Memory B cell (primary cell): ENCODE measurements around the gene SEPTIN14.
"Not testable (repeated sequence)": the region's sequence is repeated elsewhere in the genome, so short reads cannot be mapped to it uniquely, and the experiment has no call there.

Experiments used
- ATAC-seq: fragments of 150-1000 bp; cut with Tn5 transposase; 2 replicates; pipeline ENCODE4 v1.10.0; 2021; ENCODE audit warnings: low read depth, mild to moderate bottlenecking, moderate library complexity
- DNase-seq, 2 donors: peaks; one replicate each; pipeline ENCODE4 v3.0.0; 2022; ENCODE audit warnings: low spot score in 2 of 2
- H3K27ac Mint-ChIP-seq: one replicate; pipeline ENCODE4 v1.8.0; 2022; ENCODE audit warnings: mild to moderate bottlenecking, moderate library complexity, mixed read lengths
- H3K27me3 Mint-ChIP-seq: one replicate; pipeline ENCODE4 v1.8.0; 2022; ENCODE audit warnings: mixed read lengths
- H3K36me3 Mint-ChIP-seq: one replicate; pipeline ENCODE4 v1.8.0; 2022; ENCODE audit warnings: mild to moderate bottlenecking, mixed read lengths
- H3K4me1 Mint-ChIP-seq: one replicate; pipeline ENCODE4 v1.8.0; 2022; ENCODE audit warnings: mixed read lengths
- H3K4me3 Mint-ChIP-seq: one replicate; pipeline ENCODE4 v1.8.0; 2022; ENCODE audit warnings: mild to moderate bottlenecking, moderate library complexity, mixed read lengths
- H3K9me3 Mint-ChIP-seq: one replicate; pipeline ENCODE4 v1.8.0; 2022; ENCODE audit warnings: mixed read lengths

SEPTIN14 gene

GRCh38 chr7:55753274-55753862, 109.2 kb downstream of the SEPTIN14 start:
- not testable (repeated sequence) for H3K9me3 Mint-ChIP-seq, H3K4me1 Mint-ChIP-seq, H3K4me3 Mint-ChIP-seq, DNase-seq, H3K27me3 Mint-ChIP-seq, H3K27ac Mint-ChIP-seq, ATAC-seq, H3K36me3 Mint-ChIP-seq

- not testable (repeated sequence) for DNase-seq, H3K27ac Mint-ChIP-seq, H3K9me3 Mint-ChIP-seq, H3K4me1 Mint-ChIP-seq, H3K4me3 Mint-ChIP-seq, ATAC-seq, H3K36me3 Mint-ChIP-seq, H3K27me3 Mint-ChIP-seq
These were observed 117.8 kb downstream of the SEPTIN14 start for GRCh38 chr7:55744706-55745105.
